Stimulated activated CD4-positive, alpha-beta T cell treated with anti-CD3 and anti-CD28 coated beads, Interleukin-12 subunit alpha, Interleukin-12 subunit beta, amount 100 ng/mL, for 24 hours (primary cell): Measurements from ENCODE around the gene ERICH4.
A peak's percentile ranks its signal among the peaks of the same experiment; 100 is the strongest.
"Not testable (repeated sequence)": the region's sequence is repeated elsewhere in the genome, so short reads cannot be mapped to it uniquely, and the experiment has no call there.

ENCODE experiments used
- DNase-seq, 2 experiments: peaks; one replicate each; pipeline ENCODE4 v3.0.0-alpha.2; 2020; ENCODE audit warnings: low read depth in 2 of 2

ERICH4 gene, protein sequence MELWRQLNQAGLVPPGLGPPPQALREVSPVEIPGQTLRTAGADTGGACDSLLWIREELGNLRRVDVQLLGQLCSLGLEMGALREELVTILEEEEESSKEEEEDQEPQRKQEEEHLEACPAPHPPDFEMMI

GRCh38 chr19:41442473-41443355 is at the start of gene ERICH4:
Gene ERICH4, plus strand, starts transcription at chr19:41443156. Its CDS starts 14 bp downstream, at chr19:41443170.
- no peak for DNase-seq

DNA sequence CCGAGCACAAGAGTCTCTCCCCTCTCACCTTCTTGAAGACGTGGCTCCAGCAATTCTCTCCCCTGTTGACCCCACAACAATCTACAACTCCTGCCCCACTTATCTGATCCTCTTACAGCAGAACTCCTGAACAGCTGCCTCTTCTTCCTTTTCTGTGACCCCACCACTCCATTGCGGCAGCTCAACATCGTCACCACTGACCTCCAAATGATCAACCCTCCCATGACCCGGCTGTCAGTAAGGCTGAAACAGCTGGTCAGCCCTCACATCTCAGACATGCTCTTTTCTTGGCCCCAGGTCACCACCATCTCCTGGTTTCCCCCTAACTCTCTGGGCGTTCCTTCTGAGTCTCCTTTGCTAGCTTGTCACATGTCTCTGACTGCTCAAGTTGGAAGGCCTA is 47.6 kb upstream of the ERICH4 start:
- DNase-seq: no peak

DNA sequence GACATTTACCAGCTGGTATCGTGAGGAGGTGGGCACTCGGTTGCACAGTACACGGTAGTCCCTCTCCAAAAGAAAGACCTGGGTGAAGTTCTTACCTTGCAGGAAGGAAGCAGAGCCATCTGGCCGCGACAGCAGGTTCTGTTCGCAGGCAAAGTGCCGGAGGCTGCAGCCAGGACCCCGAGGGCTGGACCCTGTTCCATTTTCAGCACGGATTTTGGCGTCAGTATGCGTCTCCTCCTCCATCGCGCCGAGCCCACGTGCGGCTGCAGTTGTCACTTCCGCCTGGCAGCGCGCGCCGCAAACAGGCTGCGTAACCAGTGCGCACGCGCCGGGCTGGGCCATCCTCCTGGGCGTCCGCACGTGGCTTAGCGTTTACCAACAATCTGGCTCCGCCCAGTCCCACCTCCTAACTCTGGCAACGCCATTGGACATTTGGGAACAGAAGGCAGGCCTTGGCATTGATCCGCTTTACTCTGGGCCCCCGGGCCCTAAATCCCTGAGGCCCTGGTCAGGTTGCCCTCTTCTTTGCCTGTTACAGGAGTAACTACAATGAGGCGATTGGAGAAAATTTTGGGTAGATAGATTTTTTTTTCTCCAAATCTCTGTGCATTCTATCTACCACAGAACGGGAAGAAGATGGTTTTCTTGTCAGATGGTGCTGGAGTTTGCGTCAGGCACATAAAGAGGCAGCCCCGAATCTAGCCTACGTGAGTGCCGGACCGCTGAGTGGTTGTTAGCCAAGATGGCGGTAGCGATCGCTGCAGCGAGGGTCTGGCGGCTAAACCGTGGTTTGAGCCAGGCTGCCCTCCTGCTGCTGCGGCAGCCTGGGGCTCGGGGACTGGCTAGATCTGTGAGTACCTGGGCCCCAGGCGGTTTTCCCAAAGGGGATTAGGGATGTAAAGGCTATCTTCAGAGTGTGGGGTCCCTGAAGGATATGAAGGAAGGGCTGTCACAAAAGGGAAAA is 45.6 kb upstream of the ERICH4 start, which contains the start of the genes BCKDHA and EXOSC5:
BCKDHA (plus strand) TSS at position 733 of the 964 bp plus-strand sequence; CDS start at position 743, 10 bp downstream.
EXOSC5 (minus strand) TSS at position 274 of the 964 bp plus-strand sequence; CDS start at position 243, 31 bp downstream.
- peak; percentile 96 to 98 for DNase-seq

GRCh38 chr19:41398050-41398418 is 44.9 kb upstream of the ERICH4 start:
- no peak for DNase-seq

- no peak for DNase-seq
These were observed 44.4 kb upstream of the ERICH4 start for GRCh38 chr19:41398598-41398997.

DNA sequence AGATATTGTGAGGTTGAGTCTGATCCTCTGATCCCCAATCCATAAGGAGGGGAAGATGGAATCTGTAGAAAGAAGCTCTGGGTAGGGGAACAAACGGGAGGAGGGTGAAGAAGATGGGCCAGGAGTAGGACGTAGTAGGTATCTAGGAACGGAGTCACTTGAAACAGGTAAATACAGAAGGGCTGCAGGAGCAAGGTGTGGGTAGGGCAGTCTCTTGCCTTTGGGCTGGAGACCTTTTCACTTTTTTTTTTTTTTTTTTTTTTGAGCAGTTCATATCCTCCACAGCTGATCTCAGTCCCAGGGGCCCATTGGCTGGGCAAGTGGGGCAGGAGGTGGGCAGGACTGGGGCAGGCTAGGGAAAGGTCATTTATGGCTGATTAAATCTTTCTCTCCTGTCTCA is 43.9 kb upstream of the ERICH4 start:
- no peak for DNase-seq

DNA sequence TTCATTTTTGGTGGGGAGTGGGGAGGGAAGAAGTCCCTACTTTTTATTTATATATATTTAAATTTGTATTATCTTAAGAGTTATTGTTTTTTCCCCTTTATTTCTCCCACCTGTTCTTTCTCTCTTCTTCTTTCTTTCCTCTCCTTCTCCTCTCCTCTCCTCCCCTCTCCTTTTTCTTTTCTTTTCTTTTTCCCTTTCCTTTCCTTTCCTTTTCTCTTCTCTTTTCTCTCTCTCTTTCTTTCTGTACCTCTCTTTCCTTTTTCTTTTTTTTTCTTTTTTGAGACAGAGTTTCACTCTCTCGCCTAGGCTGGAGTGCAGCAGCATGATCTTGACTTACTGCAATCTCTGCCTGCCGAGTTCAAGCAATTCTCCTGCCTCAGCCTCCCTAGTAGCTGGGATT is 43.4 kb upstream of the ERICH4 start:
- no peak for DNase-seq

- DNase-seq: no peak
These were observed 41.5 kb upstream of the ERICH4 start for GRCh38 chr19:41401483-41401882.

DNA sequence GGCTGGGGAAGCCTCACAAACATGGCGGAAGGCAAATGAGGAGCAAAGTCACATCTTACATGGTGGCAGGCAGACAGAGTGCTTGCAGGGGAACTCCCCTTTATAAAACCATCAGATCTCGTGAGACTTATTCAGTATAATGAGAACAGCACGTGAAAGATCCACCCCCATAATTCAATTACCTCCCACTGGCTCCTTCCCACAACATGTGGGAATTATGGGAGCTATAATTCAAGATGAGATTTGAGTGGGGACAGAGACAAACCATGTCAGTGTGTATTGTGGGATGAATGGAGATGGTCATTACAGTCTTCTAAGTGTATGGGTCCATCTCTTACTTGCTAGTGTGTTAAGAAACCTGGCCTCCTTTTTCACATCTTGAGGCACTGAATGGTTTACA is 40.9 kb upstream of the ERICH4 start:
- no peak for DNase-seq

DNA sequence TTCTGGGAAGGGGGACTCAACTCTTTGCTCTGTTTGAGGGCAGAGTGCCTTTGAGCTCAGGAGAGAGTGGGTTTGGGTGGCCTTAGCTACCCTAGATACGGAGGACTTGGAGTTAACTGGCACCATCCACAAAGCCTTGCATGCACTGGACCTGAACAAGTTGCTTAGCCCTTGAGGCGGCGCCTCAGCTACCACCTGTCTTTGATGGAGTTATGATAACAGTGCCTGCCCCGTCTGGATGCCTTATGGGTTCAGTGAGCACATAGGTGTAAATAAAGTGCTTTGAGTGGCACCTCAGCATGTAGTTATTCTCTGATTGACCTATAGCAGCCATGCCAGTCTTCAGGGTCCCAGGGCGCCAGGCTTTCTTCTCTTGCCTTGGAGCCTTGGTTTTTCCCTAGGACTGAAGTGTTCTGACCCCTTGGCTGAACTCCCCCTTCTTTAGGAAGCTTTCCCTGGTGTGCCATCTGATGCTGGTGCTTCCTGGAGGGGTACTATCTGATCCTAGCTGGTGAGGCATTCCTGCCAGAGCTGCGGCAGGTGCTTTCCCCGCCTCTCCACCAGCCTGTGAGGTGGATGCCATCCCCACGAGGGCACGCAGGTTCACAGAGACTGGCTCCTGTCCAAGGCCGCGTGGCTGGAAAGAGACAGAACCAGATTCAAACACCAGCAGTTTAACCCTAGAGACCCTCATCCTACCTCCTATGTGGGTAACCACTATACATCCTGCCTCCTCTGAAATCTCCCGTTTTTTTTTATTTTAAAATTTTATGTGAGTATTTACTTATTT is 39.6 kb upstream of the ERICH4 start:
- DNase-seq: no peak

- DNase-seq: no peak
These were observed 37.2 kb upstream of the ERICH4 start for GRCh38 chr19:41405776-41406175.

DNA sequence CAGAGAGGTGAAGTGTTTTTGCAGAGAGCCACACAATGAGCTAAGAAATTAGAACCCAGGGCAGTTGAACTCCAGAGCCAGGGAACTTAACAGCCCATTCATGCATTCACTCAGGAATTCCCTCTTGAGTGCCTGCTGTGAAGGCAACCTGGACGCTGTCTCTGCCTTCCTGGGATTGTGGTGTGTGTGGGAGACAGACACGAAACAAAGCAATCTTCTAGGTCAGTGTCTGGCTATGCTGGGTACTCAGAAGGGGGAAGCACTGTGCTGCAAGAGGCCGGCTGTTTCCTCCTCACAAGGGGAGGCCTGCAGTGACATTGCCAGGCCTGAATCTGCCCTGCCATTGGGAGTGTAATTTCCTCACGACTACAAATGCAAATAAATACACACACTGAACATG is 35.7 kb upstream of the ERICH4 start:
- no peak for DNase-seq

- no peak for DNase-seq
These were observed 34.7 kb upstream of the ERICH4 start for GRCh38 chr19:41408256-41408655.

- DNase-seq: not testable (repeated sequence)
These were observed 34.1 kb upstream of the ERICH4 start for GRCh38 chr19:41408846-41409245.

DNA sequence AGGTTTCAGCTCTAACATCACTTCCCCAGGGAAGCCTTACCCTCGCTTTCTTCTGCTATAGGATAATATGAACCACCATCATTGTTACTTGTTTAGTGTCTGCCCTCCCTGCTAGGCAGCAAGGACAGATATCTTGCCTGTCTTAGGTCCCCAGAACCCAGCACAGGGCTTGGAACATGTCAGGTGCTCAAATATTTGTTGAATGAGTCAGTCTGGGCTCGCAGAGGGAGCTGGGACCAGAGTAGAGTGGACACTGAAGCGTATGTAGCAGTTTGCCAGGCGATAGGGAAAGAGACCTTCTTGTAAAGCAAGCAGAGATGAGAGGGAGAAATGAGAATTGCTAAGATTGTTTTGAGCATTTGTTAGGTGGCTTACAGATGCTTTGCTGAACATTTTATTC is 33.7 kb upstream of the ERICH4 start:
- DNase-seq: no peak

- DNase-seq: no peak
These were observed 32.5 kb upstream of the ERICH4 start for GRCh38 chr19:41410336-41411054.

GRCh38 chr19:41411100-41411967 is 31.6 kb upstream of the ERICH4 start:
- no peak for DNase-seq

- no peak for DNase-seq
These were observed 31.0 kb upstream of the ERICH4 start for GRCh38 chr19:41411968-41412265.

GRCh38 chr19:41412953-41413352 is 30.0 kb upstream of the ERICH4 start:
- DNase-seq: no peak

- no peak for DNase-seq
These were observed 29.0 kb upstream of the ERICH4 start for GRCh38 chr19:41413947-41414346.
